HepG2 (cell line): Measurements from ENCODE around the gene MRPS14. TPM values are rescaled to one million over a fixed set of nuclear protein-coding genes. Genes with fewer than 3 reads are reported as not detected.

Experiments
- ATAC-seq: fragments of 200-7000 bp; cut with Tn5 transposase; 3 replicates; pipeline ENCODE4 v1.9.1; 2020; ENCODE audit warnings: mild to moderate bottlenecking, moderate library complexity
- BruUV-seq: library from RNA; stranded (reverse); fragments of 400-500 nt; replicated peaks from 2 replicates; lab custom pipeline; 2021; lab: Mats Ljungman, UMichigan
- CTCF ChIA-PET: fragments of 300-600 bp; formaldehyde crosslinking; extraction: SDS; loops from one replicate; lab custom pipeline; 2021; ENCODE audit warnings: low total read pairs, inconsistent platforms, low intra/inter-chr PET ratio; lab: Yijun Ruan, JAX
- POLR2A ChIA-PET: fragments of 350-600 bp; sonication (Branson Sonifier 250); formaldehyde crosslinking; loops from one replicate; lab custom pipeline; 2020; ENCODE audit warnings: antibody characterized with exemption, inconsistent platforms; lab: Yijun Ruan, JAX
- DNase-seq: peaks from one replicate; pipeline ENCODE4 v3.0.0-alpha.2; 2015; ENCODE audit warnings: low spot score
- FAIRE-seq: peaks from 3 replicates; lab custom pipeline; 2011; peaks lifted over from hg19 to GRCh38; lab: Jason Lieb, UNC
- H2AFZ ChIP-seq: one replicate; pipeline ENCODE4 v1.6.1; 2011; ENCODE audit warnings: low read length, inconsistent platforms
- H3K27ac ChIP-seq: fragments of 300-600 bp; 3 replicates; pipeline ENCODE4 v1.8.0; 2011; ENCODE audit warnings: mixed run types, mild to moderate bottlenecking, mixed read lengths, low read length, inconsistent platforms; ENCODE audit not compliant: insufficient read depth; ENCODE audit errors: extremely low read length
- H3K27me3 ChIP-seq, 2 experiments: fragments of 200-600 bp in 1 of 2; 2 replicates in 1 of 2; 3 replicates in 1 of 2; pipeline versions ENCODE4 v1.6.0 to v1.8.0; 2011; ENCODE audit warnings: low read length in 2 of 2, mild to moderate bottlenecking in 2 of 2, moderate library complexity in 2 of 2, inconsistent platforms in 1 of 2; ENCODE audit not compliant: insufficient read depth in 2 of 2, control insufficient read depth in 1 of 2
- H3K36me3 ChIP-seq, 2 experiments: fragments of 200-600 bp in 1 of 2; replicated peaks in 1 of 2; 2 replicates in 1 of 2; 3 replicates in 1 of 2; pipeline versions ENCODE4 v1.5.1 to v1.8.0; 2011; ENCODE audit warnings: low read length in 2 of 2, inconsistent platforms in 1 of 2; ENCODE audit not compliant: insufficient read depth in 2 of 2, control insufficient read depth in 1 of 2
- H3K4me1 ChIP-seq: 2 replicates; pipeline ENCODE4 v1.5.1; 2012; ENCODE audit warnings: low read length, inconsistent platforms; ENCODE audit not compliant: insufficient read depth
- H3K4me2 ChIP-seq: 2 replicates; pipeline ENCODE4 v1.6.0; 2011; ENCODE audit warnings: low read depth, low read length, inconsistent platforms
- H3K4me3 ChIP-seq, 3 experiments: fragments of 200-600 bp in 1 of 3; sonication (generic), shearing (Covaris generic) in 1 of 3; replicated peaks in 1 of 3; 2 replicates each; pipeline ENCODE4 v1.5.1; 2011 to 2016; ENCODE audit warnings: low read length in 3 of 3, inconsistent platforms in 2 of 3, low read depth in 2 of 3, mild to moderate bottlenecking in 2 of 3, control low read depth in 1 of 3, mixed read lengths in 1 of 3; ENCODE audit not compliant: insufficient read depth in 1 of 3
- H3K79me2 ChIP-seq: one replicate; pipeline ENCODE4 v1.6.1; 2011; ENCODE audit warnings: low read length, inconsistent platforms; ENCODE audit not compliant: insufficient read depth
- H3K9ac ChIP-seq: 2 replicates; pipeline ENCODE4 v1.6.0; 2011; ENCODE audit warnings: mild to moderate bottlenecking, low read depth, low read length, inconsistent platforms; ENCODE audit not compliant: insufficient read depth
- H3K9me3 ChIP-seq: 2 replicates; pipeline ENCODE4 v1.5.1; 2012; ENCODE audit warnings: mild to moderate bottlenecking, low read length
- H4K20me1 ChIP-seq: 2 replicates; pipeline ENCODE4 v1.6.0; 2011; ENCODE audit warnings: inconsistent platforms, mild to moderate bottlenecking, low read length, moderate library complexity; ENCODE audit not compliant: insufficient read depth
- FOXC1 ChIP-seq: sonication (generic); formaldehyde crosslinking; IDR thresholded peaks from 2 replicates; pipeline ENCODE4 v1.8.0; 2022; ENCODE audit warnings: mild to moderate bottlenecking, missing genetic modification reagents, borderline replicate concordance
- GFI1 ChIP-seq: sonication (generic); formaldehyde crosslinking; IDR thresholded peaks from 2 replicates; pipeline ENCODE4 v1.5.0; 2020; ENCODE audit warnings: missing genetic modification reagents, mild to moderate bottlenecking, borderline replicate concordance
- HNF4A ChIP-seq: sonication (generic); formaldehyde crosslinking; IDR thresholded peaks from 2 replicates; pipeline ENCODE4 v1.4.0; 2020; ENCODE audit warnings: missing genetic modification reagents
- KLF12 ChIP-seq: sonication (generic); formaldehyde crosslinking; IDR thresholded peaks from 2 replicates; pipeline ENCODE4 v1.4.0; 2020; ENCODE audit warnings: missing genetic modification reagents, borderline replicate concordance
- NONO ChIP-seq, 2 experiments: fragments of 450-650 bp in 1 of 2; sonication (generic) in 1 of 2; formaldehyde crosslinking in 1 of 2; IDR thresholded peaks in 1 of 2; conservative IDR thresholded peaks in 1 of 2; 2 replicates each; pipeline versions ENCODE4 v1.6.1 to v1.8.0; 2017 to 2022; ENCODE audit warnings: mild to moderate bottlenecking in 1 of 2, missing genetic modification reagents in 1 of 2, moderate library complexity in 1 of 2
- PAF1 ChIP-seq: IDR thresholded peaks from 2 replicates; pipeline ENCODE4 v1.6.1; 2016; ENCODE audit warnings: missing genetic modification reagents, missing compliant biosample characterization
- SKIL ChIP-seq: sonication (generic); formaldehyde crosslinking; IDR thresholded peaks from 2 replicates; pipeline ENCODE4 v1.8.0; 2022; ENCODE audit warnings: missing genetic modification reagents, mild to moderate bottlenecking, moderate library complexity, borderline replicate concordance
- STAG1 ChIP-seq: sonication (generic); formaldehyde crosslinking; IDR thresholded peaks from 2 replicates; pipeline ENCODE4 v1.4.0; 2020; ENCODE audit warnings: missing genetic modification reagents
- STAT5B ChIP-seq: sonication (generic); formaldehyde crosslinking; IDR thresholded peaks from 2 replicates; pipeline ENCODE4 v1.4.0; 2020; ENCODE audit warnings: missing genetic modification reagents
- TBL1XR1 ChIP-seq: fragments of 150-350 bp; IDR thresholded peaks from 2 replicates; pipeline ENCODE4 v1.6.1; 2014; ENCODE audit warnings: borderline replicate concordance, low read length; ENCODE audit not compliant: partially characterized antibody
- XRCC5 ChIP-seq: fragments of 200-400 bp; formaldehyde crosslinking; optimal IDR thresholded peaks from 2 replicates; pipeline ENCODE3; 2017; ENCODE audit warnings: mild to moderate bottlenecking, low read length
- ZFP36 ChIP-seq: fragments of 150-350 bp; IDR thresholded peaks from 2 replicates; pipeline ENCODE4 v1.6.1; 2018; ENCODE audit warnings: borderline replicate concordance, low read length, low read depth; ENCODE audit not compliant: partially characterized antibody
- ZNF234 ChIP-seq: sonication (generic); formaldehyde crosslinking; conservative IDR thresholded peaks from 2 replicates; pipeline ENCODE4 v1.5.1; 2020; ENCODE audit warnings: mild to moderate bottlenecking, missing genetic modification reagents
- ZNF75D ChIP-seq: sonication (generic); formaldehyde crosslinking; IDR thresholded peaks from 2 replicates; pipeline ENCODE4 v1.8.1; 2023; ENCODE audit warnings: missing genetic modification reagents, mild to moderate bottlenecking, borderline replicate concordance
- ZNF766 ChIP-seq: sonication (generic); formaldehyde crosslinking; IDR thresholded peaks from 2 replicates; pipeline ENCODE4 v1.5.0; 2020; ENCODE audit warnings: missing genetic modification reagents, borderline replicate concordance
- ZNF770 ChIP-seq: sonication (generic); formaldehyde crosslinking; IDR thresholded peaks from 2 replicates; pipeline ENCODE4 v1.5.0; 2020; ENCODE audit warnings: mild to moderate bottlenecking, missing genetic modification reagents
- ZSCAN31 ChIP-seq: sonication (generic); formaldehyde crosslinking; IDR thresholded peaks from 2 replicates; pipeline ENCODE4 v1.5.0; 2020; ENCODE audit warnings: low read depth, mild to moderate bottlenecking, missing genetic modification reagents
- ZSCAN9 ChIP-seq: IDR thresholded peaks from 2 replicates; pipeline ENCODE4 v1.6.1; 2016; ENCODE audit warnings: borderline replicate concordance
- WGBS: methylation state at CpG from one replicate; pipeline ENCODE4 v1.1.6; 2017; ENCODE audit warnings: low lambda C conversion rate; 5-methylcytosine and 5-hydroxymethylcytosine counted together
- in situ Hi-C: cut with HindIII; loops from 2 replicates; pipeline ENCODE4 v1.10.0; 2017; ENCODE audit warnings: low pct_unique_long_range_greater_than_20kb; ENCODE audit not compliant: extremely low pct_ligation_motif_present
- intact Hi-C: fragments of 100-400 bp; cut with micrococcal nuclease; formaldehyde crosslinking; loops from one replicate; pipeline ENCODE4 v1.10.0; 2022; ENCODE audit not compliant: unreplicated experiment
- polyA plus RNA-seq, 8 experiments: library from polyadenylated mRNA; depleted of rRNA in 3 of 8; stranded (reverse) in 7 of 8; unstranded in 1 of 8; fragments of >200 nt; fragmentation: Illumina TruSeq in 4 of 8; extraction: Trizol in 4 of 8; gene quantifications; 2 replicates each; pipeline versions ENCODE4 v1.2.1 to v1.2.3, GENCODE V29; 2011 to 2016; ENCODE audit warnings: low read depth in 4 of 8, missing spikeins in 1 of 8, mixed read lengths in 1 of 8; ENCODE audit not compliant: insufficient read depth in 1 of 8
- total RNA-seq, 5 experiments: library from RNA; depleted of rRNA; stranded (reverse); fragments of >200 nt; fragmentation: Illumina TruSeq; extraction: Trizol; gene quantifications; 2 replicates each; pipeline ENCODE4 v1.2.3, GENCODE V29; 2016; ENCODE audit warnings: low read depth in 1 of 5

The MRPS14 gene
- total and polyA plus RNA-seq, 2 of the 13 experiments (the other 11 are each of a cell fraction or from before 2014, with no cell fraction given) = 36.6 to 43.2 TPM

GRCh38 chr1:174988539-174988938 lies 34.7 kb downstream of the MRPS14 start (continued):
- TF ChIP-seq FOXC1 (no peak), ZNF766 (CRISPR knock-in tag) (no peak), NONO (IDR thresholded peaks at IDR 0.05) (no peak), NONO (CRISPR knock-in tag; conservative IDR thresholded peaks at IDR 0.05) (no peak), ZNF75D (CRISPR knock-in tag) (no peak), STAT5B (no peak), KLF12 (CRISPR knock-in tag) (no peak)

- CTCF ChIA-PET = no interaction called here
- TF ChIP-seq ZSCAN31 (no peak), SKIL (CRISPR knock-in tag) (no peak), ZSCAN9 (CRISPR knock-in tag) (no peak), TBL1XR1 (no peak), STAG1 (no peak), XRCC5 (no peak), HNF4A (CRISPR knock-in tag) (peak; percentile 51), ZNF770 (CRISPR knock-in tag) (peak; percentile 81), PAF1 (no peak), GFI1 (CRISPR knock-in tag) (no peak), ZFP36 (no peak), ZNF234 (CRISPR knock-in tag) (no peak)
Measured at GRCh38 chr1:174984952-174985351, 38.3 kb downstream of the MRPS14 start.

More at GRCh38 chr1:174984952-174985351, 38.3 kb downstream of the MRPS14 start:
- Histone ChIP-seq H3K4me1 (peaks cover 19% of the 10 kb centered on the region), H3K4me2 (no peak overlapping the region), H3K27me3 (no peaks in the 10 kb centered on the region), H3K9ac (no peak overlapping the region), H3K36me3 (no peaks in the 10 kb centered on the region), H3K79me2 (no peaks in the 10 kb centered on the region), H3K9me3 (no peaks in the 10 kb centered on the region), H2AFZ (no peak overlapping the region), H4K20me1 (no peaks in the 10 kb centered on the region), H3K27ac (no peak overlapping the region), H3K4me3 (no peak overlapping the region)
- peak; percentile 30 for DNase-seq
- in situ Hi-C loops (loop anchor here (25.0 kb wide), 1 partner anchor 723 kb away; no protein-coding TSS in a partner anchor), intact Hi-C loops (no loop called here)
- POLR2A ChIA-PET = interaction anchor here (1.4 kb wide), 1 partner anchor 14 kb away, joined by 4 read pairs; the partner anchor contains the start of gene CACYBP
- ATAC-seq = peak; percentile 63
- no TSS peak for BruUV-seq
- FAIRE-seq = peak; percentile 59
- 55% methylated on average over 4 of the region's 4 CpGs for WGBS
